ENCODE measurements around the gene KLF8. TPM values are rescaled to one million over a fixed set of nuclear protein-coding genes. Genes with fewer than 3 reads are reported as not detected.

The KLF8 gene
- total RNA-seq, 1 experiment from 2014 or later, result 1.2 TPM

- TF ChIP-seq ZBTB33 (IDR thresholded peaks at IDR 0.05; ENCODE audit: extremely low read depth, insufficient replicate concordance, low read length), result no peak
Observed at GRCh38 chrX:56233682-56234081, 1.5 kb downstream of the KLF8 start (continued).

GRCh38 chrX:56248492-56248891 is 16.3 kb downstream of the KLF8 start:
- ChIA-PET CTCF (interaction anchor here (0.7 to 1.6 kb wide), 5 partner anchors 15 to 531 kb away, joined by 3 to 7 read pairs (median 3); partner anchors contain the start of gene RRAGB), RAD21 (ENCODE audit: low non-redundant PET in 1 of 2, low total read pairs in 2 of 2, uncharacterized antibody in 2 of 2, unreplicated experiment in 2 of 2) (interaction anchor here in 1 of 2 experiments (0.6 kb wide), 1 partner anchor 25 kb away, joined by 3 read pairs; no protein-coding TSS in a partner anchor), POLR2A (no interaction called here)
- TF ChIP-seq SIN3A (IDR thresholded peaks at IDR 0.05; ENCODE audit: low read depth), result no peak
- no peak for TF ChIP-seq FOSL1 (IDR thresholded peaks at IDR 0.05; ENCODE audit: low read depth)
- TF ChIP-seq CTCF (IDR thresholded peaks at IDR 0.05 in 2 of 3, conservative IDR thresholded peaks at IDR 0.05 in 1 of 3; ENCODE audit: borderline replicate concordance in 1 of 3, insufficient read depth in 1 of 3, low read depth in 2 of 3, low read length in 2 of 3), result peak; percentile 46 to 59 (median 58)
- TF ChIP-seq RAD21 (IDR thresholded peaks at IDR 0.05; ENCODE audit: low read depth), result peak; percentile 82
- BruUV-seq (replicated peaks), result no TSS peak
- no peak overlapping the region for H3K9ac ChIP-seq (ENCODE audit: low read length)
- no peak overlapping the region for H3K4me3 ChIP-seq (replicated peaks in 1 of 2; ENCODE audit: low read depth in 1 of 2, low read length in 2 of 2)
- H3K36me3 ChIP-seq (ENCODE audit: control insufficient read depth in 1 of 2, insufficient read depth in 2 of 2, low read length in 2 of 2), result no peaks in the 10 kb centered on the region
- H3K9me3 ChIP-seq (ENCODE audit: control insufficient read depth in 1 of 2, insufficient read depth in 1 of 2, low read depth in 1 of 2, low read length in 2 of 2), result no peaks in the 10 kb centered on the region
- H3K9me2 ChIP-seq (ENCODE audit: insufficient read depth), result no peaks in the 10 kb centered on the region
- H3K79me2 ChIP-seq (ENCODE audit: insufficient read depth, low read length), result no peaks in the 10 kb centered on the region
- no peaks in the 10 kb centered on the region for H3K27me3 ChIP-seq (ENCODE audit: insufficient read depth, low read length)
- DNase-seq (ENCODE audit: low read depth, low spot score) (peak; percentile 21), ATAC-seq (peak; percentile 77)
- intact Hi-C loops (cut with micrococcal nuclease), result loop anchor here (1.0 kb wide), 1 partner anchor 29 kb away; no protein-coding TSS in a partner anchor
- no peak overlapping the region for H3K27ac ChIP-seq (ENCODE audit: low read depth, low read length)
- peak overlapping the region; percentile 44 for H3K4me2 ChIP-seq (ENCODE audit: low read length)
- H2AFZ ChIP-seq (ENCODE audit: low read depth, low read length, poor library complexity, severe bottlenecking), result peak overlapping the region; percentile 78
- H3K4me1 ChIP-seq (ENCODE audit: control insufficient read depth in 1 of 2, insufficient read depth in 2 of 2, low read length in 2 of 2), result no peaks in the 10 kb centered on the region
- no peaks in the 10 kb centered on the region for H4K20me1 ChIP-seq (ENCODE audit: insufficient read depth)

Measured in HCT116 (cell line).